GF-D8 (cell line): ENCODE data around the gene IGFBP2.
"Not testable (repeated sequence)": the region's sequence is repeated elsewhere in the genome, so short reads cannot be mapped to it uniquely, and the experiment has no call there.

Experiments
- DNase-seq: peaks from one replicate; lab custom pipeline; 2025; lab: John Stamatoyannopoulos, UW

The IGFBP2 gene

GRCh38 chr2:216632952-216633615, at the start of gene IGFBP2:
Gene IGFBP2 (plus strand): TSS chr2:216633420. CDS start chr2:216633524, 104 bp downstream.
- DNase-seq: peak; percentile 14

- no peak for DNase-seq
These were observed 49.6 kb upstream of the IGFBP2 start for GRCh38 chr2:216583606-216584005.

GRCh38 chr2:216584112-216584511, 49.1 kb upstream of the IGFBP2 start:
- no peak for DNase-seq

GRCh38 chr2:216585441-216585840, 47.8 kb upstream of the IGFBP2 start:
- DNase-seq: no peak

- DNase-seq: no peak
These were observed 44.1 kb upstream of the IGFBP2 start for GRCh38 chr2:216588861-216589710.

GRCh38 chr2:216589791-216590190, 43.4 kb upstream of the IGFBP2 start:
- DNase-seq: no peak

- no peak for DNase-seq
These were observed 42.4 kb upstream of the IGFBP2 start for GRCh38 chr2:216590780-216591179.

GRCh38 chr2:216591480-216591879, 41.7 kb upstream of the IGFBP2 start:
- no peak for DNase-seq

GRCh38 chr2:216594081-216594480, 39.1 kb upstream of the IGFBP2 start:
- DNase-seq: no peak

GRCh38 chr2:216596236-216596979, 36.8 kb upstream of the IGFBP2 start:
- no peak for DNase-seq

GRCh38 chr2:216596980-216597509, 36.2 kb upstream of the IGFBP2 start:
- DNase-seq: no peak

GRCh38 chr2:216597825-216598224, 35.4 kb upstream of the IGFBP2 start:
- not testable (repeated sequence) for DNase-seq

GRCh38 chr2:216601632-216602409, 31.4 kb upstream of the IGFBP2 start:
- no peak for DNase-seq

- no peak for DNase-seq
These were observed 30.0 kb upstream of the IGFBP2 start for GRCh38 chr2:216603010-216603883.

GRCh38 chr2:216603884-216604245, 29.4 kb upstream of the IGFBP2 start:
- no peak for DNase-seq

GRCh38 chr2:216604458-216604857, 28.8 kb upstream of the IGFBP2 start:
- DNase-seq: no peak

GRCh38 chr2:216606551-216607276, 26.5 kb upstream of the IGFBP2 start:
- DNase-seq: no peak

- no peak for DNase-seq
These were observed 26.0 kb upstream of the IGFBP2 start for GRCh38 chr2:216607277-216607560.

GRCh38 chr2:216608525-216608924, 24.7 kb upstream of the IGFBP2 start:
- DNase-seq: no peak
